Peyer's patch (tissue), 4 donors: ENCODE measurements around the gene ALKBH3. TPM values are rescaled to one million over a fixed set of nuclear protein-coding genes. Genes with fewer than 3 reads are reported as not detected.

Experiments used
- DNase-seq, 3 donors: peaks; one replicate each; pipeline ENCODE4 v3.0.0-alpha.2; 2017 to 2019
- H3K27ac ChIP-seq, 4 donors: fragments of 200-600 bp; sonication (generic); one replicate each; pipeline ENCODE4 v1.5.1; 2016 to 2019
- H3K27me3 ChIP-seq, 2 donors: fragments of 200-600 bp; sonication (generic); one replicate each; pipeline ENCODE4 v1.5.1; 2019
- H3K36me3 ChIP-seq, 3 donors: fragments of 200-600 bp; sonication (generic); one replicate each; pipeline ENCODE4 v1.5.1; 2016 to 2019
- H3K4me1 ChIP-seq, 4 donors: fragments of 200-600 bp; sonication (generic); one replicate each; pipeline ENCODE4 v1.5.1; 2016 to 2019
- H3K4me3 ChIP-seq, 4 donors: fragments of 200-600 bp; sonication (generic); 1 replicate in 3 of 4; 2 replicates in 1 of 4; pipeline ENCODE4 v1.5.1; 2016 to 2019; ENCODE audit warnings: mild to moderate bottlenecking in 1 of 4
- H3K9me3 ChIP-seq, 4 donors: fragments of 200-600 bp; sonication (generic); one replicate each; pipeline ENCODE4 v1.5.1; 2016 to 2019; ENCODE audit warnings: mild to moderate bottlenecking in 1 of 4
- CTCF ChIP-seq, 6 experiments: fragments of 450-650 bp in 4 of 6; fragments of 200-600 bp in 2 of 6; sonication (generic) in 1 of 6; IDR thresholded peaks; one replicate each; pipeline ENCODE4 v1.5.1; 2017 to 2019; ENCODE audit warnings: antibody characterized with exemption in 6 of 6, mild to moderate bottlenecking in 3 of 6, moderate library complexity in 1 of 6
- POLR2A ChIP-seq, 2 donors: fragments of 450-650 bp; IDR thresholded peaks; one replicate each; pipeline ENCODE4 v1.5.1; 2017; ENCODE audit warnings: antibody characterized with exemption in 2 of 2, mild to moderate bottlenecking in 2 of 2, moderate library complexity in 2 of 2
- total RNA-seq, 4 donors: library from RNA; depleted of rRNA; stranded (reverse); fragments of >200 nt; gene quantifications; one replicate each; pipeline ENCODE4 v1.1.0, GENCODE V29; 2016

The ALKBH3 gene
- total RNA-seq, 4 donors from 2014 or later = 24.4 to 83.3 (median 28.2) TPM

DNA sequence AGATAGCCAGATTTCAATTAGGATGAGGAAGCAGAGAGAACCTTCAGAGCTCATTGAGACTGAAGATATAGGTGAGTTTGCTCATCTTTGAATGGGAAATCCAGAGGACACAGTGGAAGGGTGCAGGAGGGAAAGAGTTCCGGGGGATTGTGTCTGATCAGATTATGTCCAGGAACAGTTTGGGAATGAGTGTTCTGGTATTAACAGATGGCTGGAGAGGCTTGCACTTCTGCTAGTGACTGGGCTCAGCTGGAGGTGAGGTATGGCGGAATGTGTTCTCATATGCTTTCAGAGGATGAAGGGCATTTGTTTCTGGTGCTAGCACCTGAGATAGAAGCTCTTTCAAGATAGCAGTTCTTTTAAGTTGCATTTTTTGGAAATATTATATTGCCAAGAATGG is 27.6 kb downstream of the ALKBH3 start:
- no peak overlapping the region for H3K4me3 ChIP-seq
- H3K36me3 ChIP-seq = peaks cover 0 to 39% (median 0%) of the 10 kb centered on the region in 3 donors
- H3K4me1 ChIP-seq = peaks cover 0 to 10% (median 0%) of the 10 kb centered on the region in 4 donors
- no peak overlapping the region for H3K27ac ChIP-seq
- TF ChIP-seq CTCF (IDR thresholded peaks at IDR 0.05) = no peak
- no peaks in the 10 kb centered on the region for H3K9me3 ChIP-seq
- no peak for DNase-seq
- H3K27me3 ChIP-seq = no peaks in the 10 kb centered on the region

- no peak for DNase-seq
- H3K27ac ChIP-seq = no peak overlapping the region
- H3K36me3 ChIP-seq = peaks cover 0 to 38% (median 0%) of the 10 kb centered on the region in 3 donors
- peaks cover 0 to 10% (median 0%) of the 10 kb centered on the region in 4 donors for H3K4me1 ChIP-seq
- H3K9me3 ChIP-seq = no peaks in the 10 kb centered on the region
- no peaks in the 10 kb centered on the region for H3K27me3 ChIP-seq
- TF ChIP-seq CTCF (IDR thresholded peaks at IDR 0.05) (no peak), POLR2A (IDR thresholded peaks at IDR 0.05) (no peak)
- H3K4me3 ChIP-seq = no peak overlapping the region
These were observed 28.1 kb downstream of the ALKBH3 start for GRCh38 chr11:43908683-43909082.

- H3K4me3 ChIP-seq = no peak overlapping the region
These were observed 33.3 kb downstream of the ALKBH3 start for GRCh38 chr11:43913829-43914380.

DNA sequence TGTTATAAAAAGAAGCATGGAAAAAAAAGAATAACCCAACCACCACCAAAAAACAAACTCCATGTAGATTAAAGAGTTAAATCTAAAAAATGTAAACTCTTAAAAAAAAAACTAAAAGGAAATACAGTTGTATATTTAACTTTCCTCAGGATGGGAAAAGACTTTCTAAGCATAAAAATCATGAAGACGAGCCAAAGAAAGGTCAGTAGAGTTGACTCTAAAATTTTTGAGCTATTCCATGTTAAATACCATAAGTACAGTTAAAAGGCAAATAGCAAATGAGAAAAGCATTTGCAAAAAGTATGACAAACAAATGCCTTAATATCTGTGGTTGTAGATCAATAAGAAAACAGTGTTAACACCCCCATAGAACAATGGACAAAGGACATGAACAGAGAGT is 33.8 kb downstream of the ALKBH3 start:
- no peak for DNase-seq
- H3K4me3 ChIP-seq = no peak overlapping the region
- H3K36me3 ChIP-seq = peaks cover 0 to 34% (median 0%) of the 10 kb centered on the region in 3 donors
- H3K4me1 ChIP-seq = peaks cover 0 to 14% (median 0%) of the 10 kb centered on the region in 4 donors
- no peak overlapping the region for H3K27ac ChIP-seq
- H3K27me3 ChIP-seq = no peaks in the 10 kb centered on the region
- H3K9me3 ChIP-seq = no peaks in the 10 kb centered on the region
- TF ChIP-seq CTCF (IDR thresholded peaks at IDR 0.05) (no peak), POLR2A (IDR thresholded peaks at IDR 0.05) (no peak)

More at GRCh38 chr11:43913829-43914380, 33.3 kb downstream of the ALKBH3 start:
- peaks cover 0 to 34% (median 0%) of the 10 kb centered on the region in 3 donors for H3K36me3 ChIP-seq
- H3K4me1 ChIP-seq = peaks cover 0 to 9% (median 0%) of the 10 kb centered on the region in 4 donors
- no peak overlapping the region for H3K27ac ChIP-seq
- TF ChIP-seq CTCF (IDR thresholded peaks at IDR 0.05) (no peak), POLR2A (IDR thresholded peaks at IDR 0.05) (no peak)
- DNase-seq = no peak
- no peaks in the 10 kb centered on the region for H3K9me3 ChIP-seq
- no peaks in the 10 kb centered on the region for H3K27me3 ChIP-seq

- Histone ChIP-seq H3K9me3 (no peaks in the 10 kb centered on the region), H3K4me3 (no peak overlapping the region), H3K36me3 (peaks cover 0 to 30% (median 0%) of the 10 kb centered on the region in 3 donors), H3K27ac (peak overlapping the region; percentile 18 to 85 (median 26)), H3K27me3 (no peaks in the 10 kb centered on the region), H3K4me1 (peaks cover 0 to 24% (median 2%) of the 10 kb centered on the region in 4 donors)
- DNase-seq = no peak
- no peak for TF ChIP-seq POLR2A (IDR thresholded peaks at IDR 0.05)
These were observed 36.0 kb downstream of the ALKBH3 start for GRCh38 chr11:43916621-43917020.

DNA sequence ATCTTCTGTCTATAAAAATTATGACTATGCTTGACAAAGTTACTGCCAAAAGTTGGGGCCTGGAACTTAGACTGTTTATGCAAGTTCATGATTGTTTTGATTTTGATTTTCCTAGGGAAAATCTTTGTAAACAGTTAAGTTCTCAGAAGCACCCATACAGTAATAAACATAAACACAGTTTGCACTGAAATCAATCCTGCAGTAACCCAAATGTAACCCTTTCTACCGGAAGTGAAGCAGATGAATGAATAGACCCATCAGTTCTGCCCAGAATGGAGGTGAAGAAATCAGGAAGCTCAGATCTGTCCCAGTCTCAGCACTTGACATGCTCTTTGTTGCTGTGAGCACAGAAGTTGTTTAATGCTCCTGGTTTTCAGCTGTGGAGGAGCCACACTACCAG is 37.2 kb downstream of the ALKBH3 start:
- no peaks in the 10 kb centered on the region for H3K9me3 ChIP-seq
- peaks cover 0 to 30% (median 0%) of the 10 kb centered on the region in 3 donors for H3K36me3 ChIP-seq
- no peak overlapping the region for H3K4me3 ChIP-seq
- no peak for DNase-seq
- TF ChIP-seq CTCF (IDR thresholded peaks at IDR 0.05) (no peak), POLR2A (IDR thresholded peaks at IDR 0.05) (no peak)
- peaks cover 0 to 34% (median 4%) of the 10 kb centered on the region in 4 donors for H3K4me1 ChIP-seq
- H3K27ac ChIP-seq = peak overlapping the region in 3 of 4 donors; percentile 40 to 85 (median 61)
- no peaks in the 10 kb centered on the region for H3K27me3 ChIP-seq
